HS-27A (cell line): ENCODE results near the gene BICC1.
A peak's percentile ranks its signal among the peaks of the same experiment; 100 is the strongest.

Experiments used
- DNase-seq: peaks from one replicate; pipeline ENCODE4 v3.0.0-alpha.2; 2012; ENCODE audit warnings: low read depth, missing footprints

The BICC1 gene

DNA sequence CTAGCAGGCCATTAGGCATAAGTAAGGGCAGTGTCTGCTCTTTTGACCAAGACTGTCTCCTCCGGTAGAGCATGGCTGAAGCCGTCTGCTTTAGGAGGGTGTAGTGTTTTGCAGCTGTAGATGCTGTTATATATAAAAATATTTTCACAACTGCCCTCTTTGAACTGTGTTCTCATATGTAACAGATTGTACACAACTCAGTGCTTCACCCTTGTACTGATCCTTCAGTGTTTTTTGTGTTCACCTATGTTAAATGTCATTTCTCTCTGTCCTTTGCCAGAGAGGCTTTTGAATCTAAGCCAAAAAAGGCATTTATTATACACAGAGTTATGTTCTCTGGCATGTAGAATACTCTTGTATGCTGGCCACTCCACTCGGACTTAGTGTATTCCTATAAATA lies 135.5 kb downstream of the BICC1 start:
- no peak for DNase-seq

DNA sequence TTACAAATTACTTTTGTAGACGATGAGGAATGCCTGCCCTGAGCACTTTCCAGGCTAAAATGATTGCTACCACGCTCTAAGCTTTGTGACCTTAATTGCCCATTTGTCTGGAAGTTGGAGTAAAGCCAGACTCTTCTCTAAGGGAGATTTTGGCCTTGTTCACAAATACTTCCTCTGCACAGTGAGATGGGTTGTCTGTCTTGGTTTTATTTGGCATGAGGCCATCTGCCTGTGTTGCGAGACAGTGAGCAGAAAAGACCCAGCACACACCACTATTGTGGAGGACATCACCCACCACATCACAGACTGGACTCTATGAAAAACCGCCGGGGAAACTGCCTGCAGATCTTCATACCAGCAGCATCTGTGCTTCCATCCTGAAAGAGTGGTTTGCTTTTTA lies 138.4 kb downstream of the BICC1 start:
- no peak for DNase-seq

DNA sequence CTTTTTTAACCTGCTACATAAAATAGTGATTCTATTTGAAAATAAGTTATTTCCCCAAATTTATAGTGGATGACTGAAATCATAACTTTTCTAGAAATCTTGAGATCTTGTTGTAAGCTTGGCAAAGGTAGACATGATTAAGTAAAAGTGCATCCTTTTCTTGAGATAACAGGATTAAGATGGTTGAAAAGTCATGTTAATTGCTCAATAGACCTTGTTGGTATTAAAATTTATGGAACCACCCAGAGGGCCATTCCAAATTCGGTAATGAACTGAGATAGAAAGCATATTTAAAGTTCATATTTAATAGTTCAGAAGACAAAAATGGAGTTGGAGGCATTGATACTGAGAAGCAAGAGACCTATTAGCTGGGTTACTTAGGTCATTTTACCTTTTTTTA lies 139.1 kb downstream of the BICC1 start:
- no peak for DNase-seq

DNA sequence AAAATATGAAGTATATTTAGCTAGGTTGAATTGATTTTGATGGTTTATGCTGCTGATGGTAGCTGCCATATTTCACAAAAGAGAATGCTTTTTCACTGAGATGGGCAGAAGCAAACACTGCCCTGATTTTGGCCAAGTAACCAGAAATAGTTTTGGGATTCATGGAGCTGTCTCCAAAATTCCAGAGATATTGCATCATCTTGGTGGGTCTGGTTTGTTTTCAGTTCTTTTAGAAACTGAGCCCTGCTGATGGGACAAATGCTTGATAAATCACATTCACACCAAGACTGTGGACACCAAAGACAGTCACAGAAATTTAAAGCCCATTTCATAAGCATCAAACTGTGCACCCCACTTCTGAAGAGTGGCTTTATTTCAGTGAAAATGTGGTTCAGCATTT lies 140.5 kb downstream of the BICC1 start:
- no peak for DNase-seq

DNA sequence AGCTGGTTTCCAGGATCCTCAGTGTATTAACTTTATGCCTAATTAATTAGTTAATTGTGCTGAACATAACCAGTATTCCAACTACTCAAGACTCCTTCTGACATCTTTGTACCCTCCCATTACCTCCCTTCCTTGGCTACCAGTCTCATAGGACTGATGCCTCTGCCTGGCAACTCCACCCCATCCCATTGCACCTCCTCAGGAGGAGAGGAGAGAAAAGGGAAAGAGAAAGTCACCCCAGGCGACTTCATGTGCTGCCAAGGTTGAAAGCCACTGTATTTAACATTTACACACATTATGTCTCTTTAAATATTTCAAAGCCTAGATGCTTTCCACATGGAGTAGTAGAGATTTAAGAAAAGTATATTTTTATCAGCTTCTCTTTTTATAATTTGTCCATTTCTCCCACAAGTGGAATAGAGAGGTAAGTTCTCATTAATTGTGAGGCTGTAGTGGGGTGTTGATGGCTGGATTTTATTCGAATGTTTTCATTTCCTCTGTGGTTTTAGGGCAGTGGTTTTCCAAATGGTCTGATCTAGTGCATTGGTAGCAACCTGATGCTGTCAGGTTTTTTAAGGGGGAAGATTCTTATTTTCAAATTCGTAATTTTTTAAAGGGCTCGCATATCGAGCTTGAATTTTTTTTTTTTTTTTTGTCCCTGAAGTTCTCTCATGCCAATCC lies 148.0 kb downstream of the BICC1 start:
- DNase-seq: no peak

DNA sequence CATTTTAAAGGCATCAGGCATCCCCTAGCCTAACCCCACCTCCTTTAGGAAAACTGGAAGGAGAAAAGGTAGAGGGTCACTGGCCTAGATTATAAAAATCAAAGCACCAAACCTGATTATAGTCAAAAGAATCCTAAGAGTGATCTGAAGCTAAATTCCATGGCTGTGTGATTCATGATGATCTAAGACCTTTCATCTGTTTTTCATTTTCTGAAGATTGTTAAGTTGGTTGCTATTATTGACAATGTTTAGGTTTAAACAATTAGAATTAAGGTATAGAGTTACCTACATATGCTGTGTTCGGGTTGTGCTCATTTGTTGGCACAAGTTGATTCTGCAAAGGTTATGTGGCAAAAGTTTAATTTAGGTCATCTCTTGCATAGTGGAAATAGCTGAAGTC lies 148.7 kb downstream of the BICC1 start:
- DNase-seq: no peak

DNA sequence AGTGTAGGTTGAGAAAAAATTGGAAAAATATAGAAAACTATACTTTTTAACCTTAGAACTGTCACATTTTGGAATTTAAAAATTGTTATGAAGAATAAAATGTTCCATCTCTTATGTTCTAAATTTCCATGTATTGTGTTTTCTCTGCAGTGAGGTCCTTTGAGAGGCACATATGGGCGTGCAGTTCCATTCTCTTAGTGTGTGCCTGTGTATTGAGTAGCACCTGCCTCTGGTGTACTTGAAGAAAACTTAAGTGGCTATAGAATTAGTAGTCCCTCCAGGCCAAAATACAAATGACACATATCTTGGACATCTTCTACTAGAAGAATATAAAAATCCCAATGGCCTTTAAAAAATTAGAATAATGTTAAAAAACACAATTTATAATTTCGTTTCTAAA lies 149.2 kb downstream of the BICC1 start:
- DNase-seq: no peak

DNA sequence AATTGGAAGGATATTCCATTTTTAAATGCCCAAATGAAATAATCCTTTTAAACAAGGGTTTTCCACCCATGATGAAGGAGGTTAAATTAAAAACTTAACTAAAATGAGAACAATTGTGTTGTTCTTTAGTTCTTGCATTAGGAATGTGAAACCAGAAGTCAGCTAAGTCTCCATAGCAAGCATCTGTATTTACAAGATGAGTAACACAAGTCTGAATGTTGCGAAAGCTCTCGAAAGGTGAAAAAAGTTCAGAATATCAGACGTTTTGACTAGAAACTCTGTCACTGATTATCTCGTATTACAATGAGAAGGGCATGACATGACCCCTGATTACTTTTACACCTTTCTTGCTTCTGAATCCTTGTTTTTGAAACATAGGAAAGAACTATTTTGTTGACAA lies 149.6 kb downstream of the BICC1 start:
- DNase-seq: no peak

DNA sequence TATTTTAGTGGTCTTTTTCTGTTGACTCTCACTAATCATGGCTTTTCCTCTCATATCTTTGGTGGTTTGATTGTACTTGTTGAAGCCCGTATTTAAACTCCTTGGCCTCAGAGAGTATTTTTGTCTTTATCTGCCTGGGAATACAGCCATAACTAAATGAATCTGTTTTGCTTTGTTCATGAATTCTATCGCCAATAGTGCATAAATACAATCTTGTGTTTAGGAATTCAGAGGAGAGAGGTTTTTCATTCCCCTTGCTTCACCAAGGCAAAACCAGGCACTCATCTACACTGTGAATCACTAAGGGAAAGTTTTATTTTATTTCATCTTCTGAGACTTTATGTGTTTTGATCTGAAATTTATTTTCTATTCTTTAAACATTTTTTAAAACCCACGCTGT lies 152.7 kb downstream of the BICC1 start:
- no peak for DNase-seq

DNA sequence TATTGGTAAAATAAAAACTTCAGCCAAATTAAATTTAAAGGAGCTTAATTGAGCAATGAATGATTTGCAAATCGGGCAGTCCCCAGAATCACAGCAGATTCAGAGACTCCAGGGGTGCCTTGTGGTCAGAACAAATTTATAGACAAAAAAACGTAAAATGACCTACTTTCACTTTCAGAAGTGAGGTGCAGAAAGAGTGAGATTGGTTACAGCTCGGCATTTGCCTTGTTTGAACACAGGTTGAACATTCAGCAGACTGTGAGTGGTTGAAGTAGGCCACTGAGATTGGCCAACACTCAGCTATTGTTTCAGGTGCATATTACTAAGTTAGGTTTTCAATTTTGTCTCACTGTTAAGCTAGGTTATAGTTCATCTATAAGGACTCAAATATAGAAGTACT lies 153.4 kb downstream of the BICC1 start:
- no peak for DNase-seq

DNA sequence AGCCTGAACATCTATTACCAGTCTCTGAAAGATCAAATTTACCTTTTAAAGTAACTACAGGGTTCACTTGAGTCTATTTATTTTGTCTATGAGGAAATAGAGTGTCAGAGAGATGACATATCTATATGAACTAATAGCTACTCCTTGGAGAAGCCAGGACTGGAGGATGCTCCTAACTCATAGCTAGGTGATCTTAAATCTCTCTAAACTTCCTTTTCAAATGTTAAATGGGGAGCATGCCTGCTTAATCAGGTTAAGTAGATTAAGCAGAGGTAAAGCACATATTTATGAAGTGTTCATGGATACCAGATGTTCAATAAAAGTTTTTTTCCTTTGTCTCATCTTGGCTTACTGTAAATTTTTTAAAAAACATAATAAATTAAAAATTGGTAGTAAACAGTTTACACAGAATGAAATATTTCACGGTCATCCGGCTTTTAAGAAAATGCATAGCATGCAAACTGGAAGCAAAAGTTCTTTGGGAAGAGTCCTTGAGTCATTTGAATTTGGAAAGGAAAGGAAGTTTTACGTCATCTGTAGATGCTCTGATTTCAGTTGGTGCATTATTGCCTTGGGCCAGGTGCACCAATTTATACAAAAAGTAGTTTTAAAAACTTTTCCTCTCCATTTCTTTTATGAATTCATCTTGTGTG lies 155.1 kb downstream of the BICC1 start:
- no peak for DNase-seq

DNA sequence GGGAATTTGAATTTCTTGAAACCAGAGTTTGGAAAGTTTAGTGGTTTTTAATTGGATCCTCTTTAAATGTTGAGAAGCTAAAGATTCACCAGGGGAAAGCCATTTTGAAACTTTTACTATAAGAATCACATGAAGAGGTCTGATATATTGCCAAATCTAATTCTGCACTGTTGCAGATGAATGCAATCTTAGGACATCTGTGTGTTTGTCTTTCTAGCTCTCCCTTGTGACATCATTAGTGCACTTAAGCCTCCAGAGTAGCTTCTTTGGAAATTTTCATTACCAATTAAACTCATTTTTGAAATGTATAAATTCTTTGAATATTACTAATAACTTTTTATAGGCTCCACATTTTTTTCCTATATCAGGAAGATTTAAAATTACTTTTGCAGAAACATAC lies 160.2 kb downstream of the BICC1 start:
- no peak for DNase-seq

DNA sequence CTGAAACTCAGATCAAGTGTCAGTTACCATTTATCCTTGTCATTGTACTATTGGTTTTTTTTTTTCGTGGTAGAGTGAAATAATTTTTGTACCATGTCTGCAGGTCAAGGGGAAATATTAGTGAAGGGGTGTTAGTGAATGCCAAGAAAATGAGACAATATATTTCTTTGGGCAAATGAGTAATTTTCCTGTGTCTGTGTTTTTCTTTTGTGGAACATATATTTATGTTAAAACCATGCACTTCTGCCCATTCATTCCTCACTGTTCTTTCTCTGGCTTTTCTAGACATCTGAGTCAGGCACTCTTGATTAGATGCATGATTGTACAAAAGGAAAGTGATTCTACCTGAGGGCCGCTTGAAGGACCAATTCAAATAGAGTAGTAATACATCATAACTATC lies 161.6 kb downstream of the BICC1 start:
- DNase-seq: no peak

DNA sequence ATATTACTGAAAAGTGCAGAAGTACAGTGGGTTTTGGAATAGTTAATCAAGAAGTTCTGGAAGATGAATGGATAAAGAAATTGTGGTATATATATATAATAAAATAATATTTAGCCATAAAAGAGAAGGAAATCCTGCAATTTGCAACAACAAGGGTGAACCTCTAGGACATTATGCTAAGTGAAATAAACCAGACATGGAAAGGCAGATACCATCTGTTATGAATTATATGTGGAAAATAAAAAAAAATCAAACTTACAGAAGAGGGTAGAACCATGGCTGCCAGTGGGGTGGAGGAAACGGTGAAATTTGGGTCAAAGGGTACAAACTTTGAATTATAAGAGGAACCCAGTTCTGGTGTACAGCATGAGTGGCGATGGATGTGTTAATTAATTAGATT lies 162.6 kb downstream of the BICC1 start:
- DNase-seq: no peak

DNA sequence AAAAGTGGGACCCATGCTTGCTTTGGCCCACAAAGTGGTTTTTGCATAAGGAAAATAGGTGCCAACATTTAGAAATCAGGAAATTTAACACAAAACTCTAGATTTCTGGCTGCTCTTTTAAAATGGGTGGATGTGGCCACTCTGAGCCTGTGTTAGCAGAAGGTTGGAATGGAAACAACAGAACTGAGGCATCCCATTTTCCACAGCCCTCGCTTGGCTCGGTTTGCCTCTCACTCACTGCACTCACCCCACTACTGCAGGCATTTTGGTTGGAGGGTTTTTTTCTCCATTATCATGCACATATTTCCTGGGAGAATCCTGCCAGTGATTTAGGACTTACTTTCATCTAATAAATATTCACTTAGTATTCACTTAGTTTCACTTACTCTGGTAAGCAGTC lies 178.9 kb downstream of the BICC1 start:
- DNase-seq: no peak

DNA sequence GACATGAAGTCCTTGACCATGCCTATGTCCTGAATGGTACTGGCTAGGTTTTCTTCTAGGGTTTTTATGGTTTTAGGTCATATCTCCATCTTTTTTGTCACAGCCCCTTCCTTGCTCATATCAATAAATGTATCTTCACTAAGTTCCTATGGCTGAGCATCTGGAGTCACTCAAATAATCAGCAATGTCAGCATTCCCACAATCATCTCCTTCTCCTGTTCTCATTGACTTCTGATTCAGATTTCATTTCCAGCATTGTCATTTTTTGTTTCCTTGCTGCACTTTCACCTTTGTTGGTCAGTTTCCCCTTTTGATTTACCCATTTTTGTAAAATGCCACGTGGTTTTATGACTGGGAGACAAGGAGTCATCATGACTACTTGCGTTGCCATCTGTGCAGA lies 181.2 kb downstream of the BICC1 start:
- no peak for DNase-seq

DNA sequence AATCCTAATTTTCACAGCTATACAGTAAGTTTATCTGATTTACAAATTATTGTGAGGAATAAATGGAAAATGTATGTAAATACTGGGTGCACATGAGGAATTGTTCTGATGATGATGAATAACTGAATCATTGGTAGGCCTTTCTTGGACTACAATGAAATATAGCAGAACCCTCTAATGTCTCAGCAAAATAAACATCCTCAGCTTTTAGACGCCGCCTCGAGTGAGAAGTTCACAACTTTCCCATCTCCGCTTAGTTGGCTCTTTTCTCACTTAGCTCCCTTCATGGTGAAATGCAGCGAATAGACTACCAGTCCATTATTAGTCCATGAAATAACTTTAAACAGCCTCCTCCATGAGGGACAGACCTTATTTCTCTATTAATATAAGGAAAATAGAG lies 182.3 kb downstream of the BICC1 start:
- no peak for DNase-seq

DNA sequence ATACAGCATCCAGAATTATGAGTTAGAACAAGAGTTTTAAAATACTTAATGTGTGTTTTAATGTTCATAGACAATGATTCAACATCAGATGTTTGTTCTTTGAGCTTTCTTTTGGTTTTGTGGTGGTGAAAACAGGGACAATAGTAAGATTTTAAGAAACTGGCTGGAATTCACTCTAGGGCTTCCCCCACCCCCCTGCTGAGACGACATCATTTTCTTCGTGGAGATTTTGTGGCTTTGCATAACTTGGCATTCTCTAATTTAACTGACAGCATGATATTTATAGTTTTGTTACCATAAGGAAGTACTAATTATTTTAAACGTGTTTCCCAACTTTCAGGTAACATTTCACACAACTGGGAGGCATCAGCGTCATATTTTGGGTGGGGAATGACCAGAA lies 184.1 kb downstream of the BICC1 start:
- DNase-seq: no peak

DNA sequence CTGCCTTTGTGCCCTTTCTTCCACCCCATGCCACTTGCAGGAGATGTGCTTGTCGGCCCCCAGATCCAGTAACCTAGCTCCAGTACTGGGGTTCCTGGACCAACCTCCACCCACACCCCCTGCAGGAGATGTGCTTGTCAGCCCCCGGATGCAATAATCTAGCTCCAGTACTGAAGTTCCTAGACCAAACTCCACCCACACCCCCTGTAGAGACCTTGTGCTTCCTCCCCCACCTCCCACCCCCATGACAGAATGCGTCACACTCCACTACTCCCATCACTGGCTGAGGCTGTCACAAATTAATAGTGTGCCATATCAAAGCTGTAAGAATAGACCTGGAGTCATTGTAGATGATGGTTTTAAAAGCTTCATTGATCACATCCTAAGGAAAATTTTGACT lies 185.0 kb downstream of the BICC1 start:
- no peak for DNase-seq

DNA sequence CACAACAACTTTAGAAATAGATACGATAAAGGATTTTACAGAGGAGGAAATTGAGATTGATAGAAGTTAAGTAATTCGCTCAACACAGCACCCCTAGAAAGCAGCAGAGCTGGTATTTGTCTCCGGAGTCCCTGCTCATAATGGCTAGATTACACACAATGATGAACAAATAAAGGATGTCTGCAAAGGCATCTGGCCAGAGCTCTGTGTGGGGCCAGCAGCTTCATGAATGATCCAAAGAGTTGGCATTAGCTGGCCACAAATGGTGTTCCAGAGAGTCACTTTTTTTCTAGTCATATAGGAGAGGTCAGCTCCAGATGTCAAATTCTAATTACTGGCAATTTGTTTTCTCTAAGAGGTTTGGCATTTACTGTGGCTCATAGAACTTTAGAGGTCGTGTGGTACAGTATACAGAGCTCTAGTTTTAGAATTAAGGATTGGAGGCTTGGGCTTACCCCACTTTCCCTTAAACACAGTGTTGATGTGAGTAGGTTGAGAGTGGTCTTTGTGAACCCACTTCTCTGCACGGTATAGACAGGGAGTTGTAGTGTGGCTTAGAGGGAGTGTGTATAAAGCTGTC lies 186.2 kb downstream of the BICC1 start:
- DNase-seq: no peak

DNA sequence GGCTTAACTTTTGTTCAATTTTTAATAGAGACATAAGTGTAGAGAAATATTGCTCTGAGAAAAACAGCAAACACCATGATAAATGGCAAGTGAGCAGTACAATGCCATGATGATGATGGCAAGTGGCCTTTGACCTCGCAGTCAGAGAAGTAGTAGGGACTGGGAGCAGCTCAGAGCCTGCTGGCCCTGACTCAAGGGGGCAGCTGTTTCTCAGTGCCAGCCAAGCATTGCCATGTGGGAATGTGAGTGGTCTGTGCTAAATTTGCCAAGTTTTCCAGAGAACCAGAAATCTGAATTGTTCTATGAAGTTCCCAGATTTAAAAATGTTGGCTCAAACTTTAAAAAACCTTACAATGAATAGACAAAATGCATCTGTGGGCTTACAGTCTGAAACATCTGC lies 187.9 kb downstream of the BICC1 start:
- DNase-seq: no peak

DNA sequence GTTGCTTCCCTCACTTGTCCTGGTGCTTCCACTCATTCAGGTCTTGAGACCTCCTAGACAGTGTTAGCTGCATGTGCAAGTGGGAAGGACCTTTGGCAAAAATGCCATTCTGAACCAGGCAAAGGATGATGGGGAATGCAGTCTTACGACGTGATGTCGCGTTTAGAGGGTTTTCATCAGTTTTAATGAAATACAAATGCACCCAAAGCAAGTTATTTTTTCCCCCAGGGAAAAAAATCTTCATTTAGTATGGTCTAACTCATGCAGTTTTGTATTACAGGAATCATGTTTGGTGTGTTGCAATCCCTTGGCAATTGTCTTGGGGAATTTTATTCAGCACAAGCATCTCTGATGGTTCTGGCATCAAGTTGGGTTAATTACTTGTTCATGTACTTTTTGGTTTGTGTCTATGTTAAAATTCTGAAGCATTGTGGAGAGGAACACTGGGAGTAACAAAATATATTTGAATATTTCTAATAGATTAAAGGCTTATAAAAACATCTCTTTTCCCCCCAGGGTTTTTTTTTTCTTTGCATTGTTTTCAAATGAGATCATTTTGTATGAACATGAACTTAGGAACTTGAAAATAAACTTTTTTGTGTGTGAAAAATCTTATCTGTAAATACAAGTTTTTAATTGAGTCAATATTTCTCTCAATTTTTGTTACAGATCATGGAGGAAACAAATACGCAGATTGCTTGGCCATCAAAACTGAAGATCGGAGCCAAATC lies 188.9 kb downstream of the BICC1 start:
- no peak for DNase-seq

DNA sequence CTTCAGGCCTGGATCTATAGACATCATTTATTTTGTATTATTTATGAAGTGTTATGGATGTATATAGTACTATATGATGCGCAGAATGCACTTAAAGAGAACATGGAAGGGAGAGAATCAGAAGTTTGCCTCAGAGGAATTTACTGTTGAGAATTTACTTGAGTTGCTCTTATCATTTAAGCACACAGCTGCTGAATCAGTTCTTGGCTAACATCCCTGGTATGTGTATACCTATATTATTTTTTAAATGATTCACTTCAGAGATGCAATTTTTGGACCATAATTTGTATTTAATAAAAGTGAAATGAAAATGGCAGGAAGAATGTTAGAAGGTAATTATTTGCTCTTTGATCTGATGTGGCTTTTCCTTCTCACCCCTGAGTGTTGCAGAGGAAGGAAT lies 191.6 kb downstream of the BICC1 start:
- DNase-seq: peak; percentile 27
